Pancreas (tissue), 10 donors: ENCODE measurements around the gene FXYD4. TPM values are rescaled to one million over a fixed set of nuclear protein-coding genes. Genes with fewer than 3 reads are reported as not detected.

ENCODE experiments used
- ATAC-seq, 4 donors: fragments of 200-7000 bp; cut with Tn5 transposase; one replicate each; pipeline versions ENCODE4 v1.8.0 to v1.9.1; 2020; ENCODE audit warnings: mild to moderate bottlenecking in 4 of 4, moderate library complexity in 4 of 4
- DNase-seq, 6 donors: peaks; one replicate each; pipeline ENCODE4 v3.0.0-alpha.2; 2020
- FAIRE-seq: peaks from 2 replicates; lab custom pipeline; 2012; peaks lifted over from hg19 to GRCh38; lab: Jason Lieb, UNC
- H3K27ac ChIP-seq, 4 donors: fragments of 200-600 bp; sonication (generic); 1 replicate in 3 of 4; 2 replicates in 1 of 4; pipeline versions ENCODE4 v1.5.0 to v1.8.0; 2020
- H3K27me3 ChIP-seq, 4 donors: fragments of 200-600 bp; one replicate each; pipeline ENCODE4 v1.8.0; 2021
- H3K36me3 ChIP-seq, 3 donors: fragments of 200-600 bp; sonication (generic) in 1 of 3; one replicate each; pipeline versions ENCODE4 v1.5.0 to v1.8.0; 2020 to 2021
- H3K4me1 ChIP-seq, 3 donors: fragments of 200-600 bp; one replicate each; pipeline ENCODE4 v1.8.0; 2021
- H3K4me3 ChIP-seq, 4 donors: fragments of 200-600 bp; sonication (generic) in 2 of 4; one replicate each; pipeline versions ENCODE4 v1.5.0 to v1.8.0; 2020 to 2021
- H3K9me3 ChIP-seq, 4 donors: fragments of 200-600 bp; one replicate each; pipeline ENCODE4 v1.8.0; 2021
- WGBS, 2 donors: extraction: QIAGEN DNeasy Blood & Tissue Kit; methylation state at CpG; one replicate each; pipeline ENCODE4 v1.1.7; 2013; 5-methylcytosine and 5-hydroxymethylcytosine counted together
- intact Hi-C, 3 donors: fragments of 100-400 bp; cut with DNase I; formaldehyde crosslinking; loops; one replicate each; pipeline versions ENCODE4 v1.11.1 to v1.14.2; 2022
- polyA plus RNA-seq, 2 donors: library from polyadenylated mRNA; stranded (reverse); fragments of 200-250 nt; gene quantifications; one replicate each; pipeline ENCODE4 v1.2.3, GENCODE V29; 2013
- total RNA-seq, 6 donors: library from RNA; stranded (reverse); fragmentation: NEBNext Ultra II Directional in 4 of 6; extraction: Animal tissue kit (Norgen Biotek cat#: 25700) in 4 of 6; gene quantifications; one replicate each; pipeline versions ENCODE4 v1.2.1 to v1.2.4, GENCODE V29; 2021 to 2023
- TF ChIP-seq, protein P1 (sequence below), 4 donors: fragments of 200-600 bp; sonication (generic) in 3 of 4; IDR thresholded peaks; one replicate each; pipeline versions ENCODE4 v1.5.0 to v1.8.0; 2021; ENCODE audit warnings: antibody characterized with exemption in 4 of 4
- donor health status: healthy with polysubstance abuse.
- donor health status: DM: no; HTN: no; CAD: no; lungs with moderate emphysema.
- donor health status: DM: no; HTN: no; CAD: no.
- donor health status: control.
- donor health status: control.
- donor health status: Bipolar disorder and iron deficiency.
- donor health status: DM: yes; HTN: yes; CAD: no.
- donor health status: DM: no; HTN: no; CAD: no.
- donor health status: DM: no; HTN: no; CAD: no.
- donor health status: DM: yes; HTN: yes; CAD: no.

Gene FXYD4
- total and polyA plus RNA-seq, 8 donors: 0.28 to 0.31 TPM; not detected in 6

- H3K27ac ChIP-seq: no peak overlapping the region
- H3K36me3 ChIP-seq: no peaks in the 10 kb centered on the region
- TF ChIP-seq, protein P1, sequence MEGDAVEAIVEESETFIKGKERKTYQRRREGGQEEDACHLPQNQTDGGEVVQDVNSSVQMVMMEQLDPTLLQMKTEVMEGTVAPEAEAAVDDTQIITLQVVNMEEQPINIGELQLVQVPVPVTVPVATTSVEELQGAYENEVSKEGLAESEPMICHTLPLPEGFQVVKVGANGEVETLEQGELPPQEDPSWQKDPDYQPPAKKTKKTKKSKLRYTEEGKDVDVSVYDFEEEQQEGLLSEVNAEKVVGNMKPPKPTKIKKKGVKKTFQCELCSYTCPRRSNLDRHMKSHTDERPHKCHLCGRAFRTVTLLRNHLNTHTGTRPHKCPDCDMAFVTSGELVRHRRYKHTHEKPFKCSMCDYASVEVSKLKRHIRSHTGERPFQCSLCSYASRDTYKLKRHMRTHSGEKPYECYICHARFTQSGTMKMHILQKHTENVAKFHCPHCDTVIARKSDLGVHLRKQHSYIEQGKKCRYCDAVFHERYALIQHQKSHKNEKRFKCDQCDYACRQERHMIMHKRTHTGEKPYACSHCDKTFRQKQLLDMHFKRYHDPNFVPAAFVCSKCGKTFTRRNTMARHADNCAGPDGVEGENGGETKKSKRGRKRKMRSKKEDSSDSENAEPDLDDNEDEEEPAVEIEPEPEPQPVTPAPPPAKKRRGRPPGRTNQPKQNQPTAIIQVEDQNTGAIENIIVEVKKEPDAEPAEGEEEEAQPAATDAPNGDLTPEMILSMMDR (IDR thresholded peaks at IDR 0.05): no peak
- H3K9me3 ChIP-seq: no peaks in the 10 kb centered on the region
- peak in 1 of 6 donors; percentile 30 for DNase-seq
- H3K27me3 ChIP-seq: no peaks in the 10 kb centered on the region
- no peak for ATAC-seq
- H3K4me1 ChIP-seq: no peaks in the 10 kb centered on the region
- intact Hi-C loops: no loop called here
- FAIRE-seq: no peak
- H3K4me3 ChIP-seq: no peak overlapping the region
- 41 to 67% methylated on average over 2 of the region's 2 CpGs for WGBS, 2 donors
Observed at GRCh38 chr10:43376828-43377423, 5.5 kb downstream of the FXYD4 start.

GRCh38 chr10:43377424-43377883 is 6.0 kb downstream of the FXYD4 start:
- Histone ChIP-seq H3K27ac (no peak overlapping the region), H3K27me3 (no peaks in the 10 kb centered on the region), H3K36me3 (no peaks in the 10 kb centered on the region), H3K9me3 (no peaks in the 10 kb centered on the region), H3K4me3 (no peak overlapping the region), H3K4me1 (no peaks in the 10 kb centered on the region)
- DNase-seq: peak in 1 of 6 donors; percentile 31
- WGBS, 2 donors: 64 to 67% methylated on average over 12 to 13 of the region's 13 CpGs
- peak in 2 of 4 donors; percentile 24 to 53 for ATAC-seq
- no peak for FAIRE-seq
- intact Hi-C loops: no loop called here
- TF ChIP-seq, protein P1 (IDR thresholded peaks at IDR 0.05): no peak

DNA sequence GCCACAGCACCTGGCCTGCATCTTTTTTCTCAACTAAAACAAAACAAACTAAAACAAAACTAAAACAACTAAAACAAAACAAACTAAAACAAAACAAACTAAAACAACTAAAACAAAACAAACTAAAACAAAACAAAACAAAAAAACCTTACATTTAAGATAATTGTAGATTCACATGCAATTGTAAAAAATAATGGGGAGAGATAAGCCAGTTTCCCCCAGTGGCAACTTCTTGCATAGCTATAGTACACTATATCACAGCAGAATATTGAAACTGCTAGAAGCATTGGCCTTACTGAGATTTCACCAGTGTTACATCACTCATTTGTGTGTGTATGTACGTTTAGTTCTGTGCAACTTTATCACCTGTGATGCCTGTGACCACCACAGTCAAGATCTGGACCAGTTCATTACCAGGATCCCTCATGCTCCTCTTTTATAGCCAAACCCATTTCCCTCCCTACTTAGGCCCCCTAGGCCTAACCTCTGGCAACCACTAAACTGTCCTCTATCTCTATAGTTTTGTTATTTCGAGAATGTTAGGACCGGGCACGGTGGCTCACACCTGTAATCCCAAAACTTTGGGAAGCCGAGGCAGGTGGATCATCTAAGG is 9.3 kb downstream of the FXYD4 start:
- no peaks in the 10 kb centered on the region for H3K36me3 ChIP-seq
- ATAC-seq (no peak), DNase-seq (peak in 1 of 6 donors; percentile 2), FAIRE-seq (no peak)
- no peak overlapping the region for H3K4me3 ChIP-seq
- TF ChIP-seq, protein P1 (IDR thresholded peaks at IDR 0.05): no peak
- H3K4me1 ChIP-seq: peaks cover 0 to 11% (median 0%) of the 10 kb centered on the region in 3 donors
- WGBS, 2 donors: 79 to 86% methylated on average over 5 of the region's 5 CpGs
- no peaks in the 10 kb centered on the region for H3K27me3 ChIP-seq
- intact Hi-C loops: no loop called here
- no peak overlapping the region for H3K27ac ChIP-seq
- no peaks in the 10 kb centered on the region for H3K9me3 ChIP-seq

DNA sequence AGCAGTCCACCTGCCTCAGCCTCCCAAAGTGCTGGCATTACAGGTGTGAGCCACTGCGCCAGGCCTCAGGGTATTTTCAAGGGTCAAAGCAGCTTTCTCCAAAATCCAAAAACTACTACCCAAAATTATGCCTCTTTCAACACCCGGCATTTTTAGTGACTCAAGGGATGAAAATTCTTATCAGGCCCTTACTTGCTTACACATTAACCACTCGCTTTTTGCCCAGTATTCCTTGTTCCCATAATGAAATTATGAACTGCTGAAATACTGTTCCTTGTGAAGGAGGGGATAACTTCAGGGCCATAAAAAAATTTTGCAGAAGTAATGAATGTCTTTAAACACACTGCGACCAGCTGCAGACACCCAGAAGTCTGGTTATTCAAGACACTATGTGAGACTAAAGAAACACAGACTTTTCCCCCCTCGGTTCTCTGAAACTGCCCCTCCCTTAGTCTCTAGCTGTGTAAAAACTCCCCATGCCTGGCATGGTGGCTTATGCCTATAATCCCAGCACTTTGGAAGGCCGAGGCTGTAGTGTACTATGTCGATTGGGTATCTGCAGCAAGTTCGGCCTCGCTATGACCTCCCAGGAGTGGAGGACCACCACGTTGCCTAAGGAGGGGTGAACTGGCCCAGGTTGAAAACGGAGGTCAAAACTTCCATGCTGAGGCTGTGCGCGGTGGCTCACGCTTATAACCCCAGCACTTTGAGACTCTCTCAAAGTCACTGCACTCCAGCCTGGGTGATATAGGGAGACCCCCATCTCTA is 12.0 kb downstream of the FXYD4 start:
- peak in 2 of 6 donors; percentile 14 to 26 for DNase-seq

More for the DNA sequence above, 12.0 kb downstream of the FXYD4 start:
- TF ChIP-seq, protein P1 (IDR thresholded peaks at IDR 0.05): no peak
- H3K27me3 ChIP-seq: no peaks in the 10 kb centered on the region
- WGBS, 2 donors: 46 to 52% methylated on average over 14 of the region's 14 CpGs
- H3K27ac ChIP-seq: no peak overlapping the region
- intact Hi-C loops: no loop called here
- H3K4me1 ChIP-seq: peaks cover 0 to 11% (median 0%) of the 10 kb centered on the region in 3 donors
- ATAC-seq (peak in 3 of 4 donors; percentile 25 to 41 (median 27)), FAIRE-seq (no peak)
- no peaks in the 10 kb centered on the region for H3K9me3 ChIP-seq
- peaks cover 8 to 23% (median 15%) of the 10 kb centered on the region in 3 donors for H3K36me3 ChIP-seq
- no peak overlapping the region for H3K4me3 ChIP-seq
